Measurements from ENCODE around the gene IRAK1.

IRAK1 gene

DNA sequence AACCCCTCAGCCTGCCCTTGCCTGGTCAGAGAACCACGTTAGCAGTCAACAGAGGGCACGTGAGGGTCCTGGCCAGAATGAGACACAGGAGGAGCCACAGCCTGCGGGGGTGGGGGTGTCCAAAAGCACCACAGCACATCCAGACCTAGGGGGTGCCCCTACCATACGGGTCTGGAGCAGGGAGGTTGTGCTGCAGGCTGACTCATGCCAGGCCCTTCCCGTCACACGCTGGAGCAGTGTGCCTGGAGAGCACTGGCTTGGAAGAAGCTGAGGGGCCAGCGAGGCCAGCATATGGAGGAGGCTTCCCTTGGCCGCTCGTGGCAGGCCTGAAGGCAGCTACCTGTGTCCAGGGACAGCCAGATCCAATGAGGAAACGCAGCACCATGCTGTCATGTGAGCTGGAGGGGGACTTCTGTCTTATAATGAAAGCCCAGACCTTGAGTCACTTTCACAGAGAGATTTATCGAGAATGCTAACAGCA lies 1.5 kb upstream of the IRAK1 start:
- Histone ChIP-seq H3K27ac (ENCODE audit: low read depth, low read length) (peak overlapping the region; percentile 61), H3K4me3 (ENCODE audit: low read length) (peak overlapping the region; percentile 89)

DNA sequence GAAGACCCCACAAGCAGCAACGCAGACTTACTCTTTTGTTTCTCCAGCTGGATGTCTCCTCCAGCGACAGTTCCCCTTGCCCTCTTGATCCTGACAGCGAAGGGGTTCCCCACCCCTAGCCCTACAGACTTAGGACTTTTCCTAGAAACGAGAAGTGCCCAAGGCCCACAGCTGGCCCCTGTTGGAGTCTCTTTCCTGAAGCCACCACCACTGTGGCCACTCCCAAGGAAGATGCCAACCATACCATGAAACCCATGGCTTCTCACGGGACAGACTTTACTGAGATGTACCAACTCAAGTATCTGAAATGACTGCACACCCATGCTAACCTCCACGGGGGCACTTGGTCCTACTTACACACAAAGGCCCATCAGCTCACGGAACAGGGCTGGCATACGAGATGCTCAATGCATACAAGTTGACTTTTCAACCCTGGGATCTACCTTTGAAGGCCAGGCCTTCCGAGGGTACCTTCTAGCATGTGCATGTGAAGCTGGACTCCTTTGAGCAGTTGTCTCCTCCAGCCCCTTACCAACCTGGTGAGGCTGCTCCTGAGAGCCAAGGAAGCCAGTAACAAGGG lies 924 bp upstream of the IRAK1 start:
- Histone ChIP-seq H3K9me3 (ENCODE audit: control insufficient read depth, insufficient read depth, low read length) (no peaks in the 10 kb centered on the region), H3F3A (ENCODE audit: control insufficient read depth, insufficient read depth) (no peaks in the 10 kb centered on the region), H3K79me2 (ENCODE audit: control insufficient read depth, low read length) (peaks cover 37% of the 10 kb centered on the region), H3K27ac (ENCODE audit: low read depth, low read length) (peak overlapping the region; percentile 61), H3K27me3 (ENCODE audit: control insufficient read depth, low read length) (peaks cover 3% of the 10 kb centered on the region; the same call in 1 of the 2 replicates), H3K36me3 (ENCODE audit: control insufficient read depth, low read length) (peaks cover 29% of the 10 kb centered on the region), H4K20me1 (ENCODE audit: control insufficient read depth, insufficient read depth, low read depth, low read length) (no peaks in the 10 kb centered on the region), H3K4me1 (ENCODE audit: control insufficient read depth, low read length) (peaks cover 16% of the 10 kb centered on the region), H3K4me2 (ENCODE audit: low read length) (peak overlapping the region; percentile 82), H3K4me3 (ENCODE audit: low read length) (peak overlapping the region; percentile 89), H3K9me2 (replicated peaks; ENCODE audit: control insufficient read depth, low read length) (no peaks in the 10 kb centered on the region)
- no peak for TF ChIP-seq EZH2phosphoT487 (IDR thresholded peaks at IDR 0.05; ENCODE audit: borderline replicate concordance, low read length)
- TF ChIP-seq, protein P1, sequence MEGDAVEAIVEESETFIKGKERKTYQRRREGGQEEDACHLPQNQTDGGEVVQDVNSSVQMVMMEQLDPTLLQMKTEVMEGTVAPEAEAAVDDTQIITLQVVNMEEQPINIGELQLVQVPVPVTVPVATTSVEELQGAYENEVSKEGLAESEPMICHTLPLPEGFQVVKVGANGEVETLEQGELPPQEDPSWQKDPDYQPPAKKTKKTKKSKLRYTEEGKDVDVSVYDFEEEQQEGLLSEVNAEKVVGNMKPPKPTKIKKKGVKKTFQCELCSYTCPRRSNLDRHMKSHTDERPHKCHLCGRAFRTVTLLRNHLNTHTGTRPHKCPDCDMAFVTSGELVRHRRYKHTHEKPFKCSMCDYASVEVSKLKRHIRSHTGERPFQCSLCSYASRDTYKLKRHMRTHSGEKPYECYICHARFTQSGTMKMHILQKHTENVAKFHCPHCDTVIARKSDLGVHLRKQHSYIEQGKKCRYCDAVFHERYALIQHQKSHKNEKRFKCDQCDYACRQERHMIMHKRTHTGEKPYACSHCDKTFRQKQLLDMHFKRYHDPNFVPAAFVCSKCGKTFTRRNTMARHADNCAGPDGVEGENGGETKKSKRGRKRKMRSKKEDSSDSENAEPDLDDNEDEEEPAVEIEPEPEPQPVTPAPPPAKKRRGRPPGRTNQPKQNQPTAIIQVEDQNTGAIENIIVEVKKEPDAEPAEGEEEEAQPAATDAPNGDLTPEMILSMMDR (IDR thresholded peaks at IDR 0.05; ENCODE audit: low read depth, low read length, poor library complexity, severe bottlenecking) = no peak

More for the DNA sequence above, 1.5 kb upstream of the IRAK1 start:
- H4K20me1 ChIP-seq (ENCODE audit: control insufficient read depth, insufficient read depth, low read depth, low read length) = no peaks in the 10 kb centered on the region
- peak overlapping the region; percentile 82 for H3K4me2 ChIP-seq (ENCODE audit: low read length)
- peaks cover 27% of the 10 kb centered on the region for H3K36me3 ChIP-seq (ENCODE audit: control insufficient read depth, low read length)
- H3K9me2 ChIP-seq (replicated peaks; ENCODE audit: control insufficient read depth, low read length) = no peaks in the 10 kb centered on the region
- H3K79me2 ChIP-seq (ENCODE audit: control insufficient read depth, low read length) = peaks cover 37% of the 10 kb centered on the region
- H3K9me3 ChIP-seq (ENCODE audit: control insufficient read depth, insufficient read depth, low read length) = no peaks in the 10 kb centered on the region
- TF ChIP-seq, protein P1 (IDR thresholded peaks at IDR 0.05; ENCODE audit: low read depth, low read length, poor library complexity, severe bottlenecking) = no peak
- no peak for TF ChIP-seq EZH2phosphoT487 (IDR thresholded peaks at IDR 0.05; ENCODE audit: borderline replicate concordance, low read length)
- H3F3A ChIP-seq (ENCODE audit: control insufficient read depth, insufficient read depth) = no peaks in the 10 kb centered on the region
- H3K27me3 ChIP-seq (ENCODE audit: control insufficient read depth, low read length) = peaks cover 3% of the 10 kb centered on the region; the same call in 1 of the 2 replicates
- H3K4me1 ChIP-seq (ENCODE audit: control insufficient read depth, low read length) = peaks cover 16% of the 10 kb centered on the region

DNA sequence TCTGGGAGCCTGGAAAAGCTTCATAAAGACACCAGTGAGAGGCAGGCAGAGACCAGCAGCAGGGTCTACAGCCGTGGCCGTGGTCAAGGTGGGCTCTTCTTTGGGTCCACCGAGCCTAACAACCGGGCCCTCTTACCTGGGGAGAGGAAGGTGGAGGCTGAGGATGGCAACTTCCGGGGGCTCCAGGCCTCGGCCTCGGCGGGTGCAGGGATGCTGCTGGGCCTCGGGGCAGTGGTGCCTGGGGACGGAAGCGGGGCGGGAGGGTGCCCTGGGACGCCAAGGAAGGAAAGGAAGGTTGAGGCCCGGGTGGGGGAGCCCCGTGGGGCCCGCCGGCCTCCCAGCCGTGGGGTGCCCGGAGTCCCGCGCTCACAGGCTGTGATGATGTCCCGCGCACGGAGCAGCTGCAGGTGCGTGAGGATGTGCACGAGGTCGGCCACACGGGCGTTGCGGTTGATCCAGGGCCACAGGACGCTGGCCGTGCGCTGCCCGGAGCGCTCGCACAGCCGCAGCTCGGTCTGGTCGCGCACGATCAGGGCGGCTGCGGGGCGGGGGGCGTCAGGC lies 561 bp downstream of the IRAK1 start:
- Histone ChIP-seq H3F3A (ENCODE audit: control insufficient read depth, insufficient read depth) (no peaks in the 10 kb centered on the region), H4K20me1 (ENCODE audit: control insufficient read depth, insufficient read depth, low read depth, low read length) (no peaks in the 10 kb centered on the region), H3K4me1 (ENCODE audit: control insufficient read depth, low read length) (peaks cover 16% of the 10 kb centered on the region), H3K79me2 (ENCODE audit: control insufficient read depth, low read length) (peaks cover 37% of the 10 kb centered on the region), H3K27me3 (ENCODE audit: control insufficient read depth, low read length) (peaks cover 3% of the 10 kb centered on the region; the same call in 1 of the 2 replicates), H3K9me2 (replicated peaks; ENCODE audit: control insufficient read depth, low read length) (no peaks in the 10 kb centered on the region), H3K27ac (ENCODE audit: low read depth, low read length) (peak overlapping the region; percentile 57), H3K4me2 (ENCODE audit: low read length) (peak overlapping the region; percentile 68), H3K9me3 (ENCODE audit: control insufficient read depth, insufficient read depth, low read length) (no peaks in the 10 kb centered on the region), H3K36me3 (ENCODE audit: control insufficient read depth, low read length) (peaks cover 34% of the 10 kb centered on the region), H3K4me3 (ENCODE audit: low read length) (peak overlapping the region; percentile 82)
- TF ChIP-seq, protein P1 (IDR thresholded peaks at IDR 0.05; ENCODE audit: low read depth, low read length, poor library complexity, severe bottlenecking) = no peak
- TF ChIP-seq EZH2phosphoT487 (IDR thresholded peaks at IDR 0.05; ENCODE audit: borderline replicate concordance, low read length) = no peak

Data from DOHH2 (cell line).